ENCODE data around the gene KRTAP29-1.

- no peak for TF ChIP-seq AFF4 (CRISPR knock-in tag; IDR thresholded peaks at IDR 0.05; ENCODE audit: borderline replicate concordance)
- no peak for TF ChIP-seq KAT7 (CRISPR knock-in tag; IDR thresholded peaks at IDR 0.05; ENCODE audit: borderline replicate concordance)
- no peak for TF ChIP-seq IRF2 (CRISPR knock-in tag; IDR thresholded peaks at IDR 0.05; ENCODE audit: borderline replicate concordance, low read depth)
- TF ChIP-seq ATF2 (CRISPR knock-in tag; IDR thresholded peaks at IDR 0.05; ENCODE audit: borderline replicate concordance, low read depth), result no peak
- no peak for TF ChIP-seq OVOL2 (CRISPR knock-in tag; IDR thresholded peaks at IDR 0.05; ENCODE audit: borderline replicate concordance)
- TF ChIP-seq CTCF (IDR thresholded peaks at IDR 0.05), result no peak
- TF ChIP-seq STAT6 (CRISPR knock-in tag; conservative IDR thresholded peaks at IDR 0.05; ENCODE audit: low read depth), result no peak
Observed at GRCh38 chr17:41294016-41294415, 8.6 kb downstream of the KRTAP29-1 start.

Data from WTC11 (cell line).